HG02610 (cell line): Measurements from ENCODE around the gene PTGDS.
A peak's percentile ranks its signal among the peaks of the same experiment; 100 is the strongest.

Source experiments
- ATAC-seq: cut with Tn5 transposase; IDR thresholded peaks from one replicate; pipeline ENCODE4 v1.9.1; 2021; ENCODE audit warnings: mild to moderate bottlenecking, moderate library complexity; ENCODE audit not compliant: unreplicated experiment

The PTGDS gene

GRCh38 chr9:136977223-136977622, at the start of gene PTGDS:
Gene PTGDS, plus strand, starts transcription at chr9:136977504. Its CDS starts 75 bp downstream, at chr9:136977579.
- no peak for ATAC-seq

- no peak for ATAC-seq
These were observed 48.7 kb upstream of the PTGDS start for GRCh38 chr9:136928591-136928990.

DNA sequence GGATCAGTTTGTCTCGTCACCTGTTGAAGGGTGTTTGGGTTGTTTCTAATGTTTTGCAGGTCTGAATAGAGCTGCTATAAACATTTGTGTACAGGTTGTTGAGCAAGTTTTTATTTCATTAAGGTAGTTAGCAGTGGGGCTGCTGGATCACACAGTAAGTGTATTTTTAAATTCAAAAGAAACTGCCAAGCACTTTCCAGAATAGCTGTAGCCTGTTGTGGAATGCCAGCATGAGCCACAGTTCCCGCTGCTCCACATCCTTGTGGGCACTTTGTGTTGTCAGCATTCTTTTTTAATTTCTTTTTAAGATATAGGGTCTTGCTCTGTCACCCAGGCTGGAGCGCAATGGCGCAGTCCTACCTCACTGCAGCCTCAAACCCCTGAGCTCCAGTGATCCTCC, 47.3 kb upstream of the PTGDS start:
- ATAC-seq, result no peak

GRCh38 chr9:136931611-136932130, 45.6 kb upstream of the PTGDS start:
- ATAC-seq, result no peak

DNA sequence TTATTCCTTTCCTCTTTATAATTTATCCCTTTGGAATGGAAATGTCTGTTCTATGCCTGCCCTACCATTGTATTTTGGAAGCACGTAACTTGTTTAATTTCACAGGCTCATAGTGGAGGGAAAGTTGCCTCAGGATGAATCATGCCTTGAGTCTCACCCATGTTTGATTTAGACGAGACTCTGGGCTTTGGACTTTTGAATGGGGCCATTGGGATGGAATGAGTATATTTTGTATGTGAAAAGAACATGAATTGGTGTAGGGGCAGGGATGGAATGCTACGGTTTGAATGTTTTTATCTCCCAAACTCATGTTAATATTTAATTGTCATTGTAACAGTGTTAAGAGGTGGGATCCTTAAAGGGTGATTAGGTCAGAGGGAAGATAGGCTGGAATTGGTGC, 43.0 kb upstream of the PTGDS start:
- no peak for ATAC-seq

DNA sequence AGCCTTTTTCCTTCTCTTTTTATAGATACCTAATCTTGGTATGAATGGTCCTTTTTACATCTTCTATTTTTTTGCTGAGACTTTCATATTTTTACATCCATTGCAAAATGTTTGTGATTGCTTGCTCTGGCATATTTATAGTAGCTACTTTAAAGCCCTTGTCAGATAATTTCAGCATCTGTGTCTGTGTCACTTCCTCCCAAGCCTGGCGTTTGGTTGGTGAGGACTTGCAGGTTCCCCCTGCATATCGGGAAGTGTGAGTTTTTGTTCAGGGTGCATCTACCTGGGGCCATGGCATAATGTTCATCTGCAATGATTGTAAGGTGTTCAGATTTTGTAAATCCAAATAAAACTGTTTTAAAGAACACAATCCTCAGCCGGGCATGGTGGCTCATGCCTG, 41.7 kb upstream of the PTGDS start:
- no peak for ATAC-seq

DNA sequence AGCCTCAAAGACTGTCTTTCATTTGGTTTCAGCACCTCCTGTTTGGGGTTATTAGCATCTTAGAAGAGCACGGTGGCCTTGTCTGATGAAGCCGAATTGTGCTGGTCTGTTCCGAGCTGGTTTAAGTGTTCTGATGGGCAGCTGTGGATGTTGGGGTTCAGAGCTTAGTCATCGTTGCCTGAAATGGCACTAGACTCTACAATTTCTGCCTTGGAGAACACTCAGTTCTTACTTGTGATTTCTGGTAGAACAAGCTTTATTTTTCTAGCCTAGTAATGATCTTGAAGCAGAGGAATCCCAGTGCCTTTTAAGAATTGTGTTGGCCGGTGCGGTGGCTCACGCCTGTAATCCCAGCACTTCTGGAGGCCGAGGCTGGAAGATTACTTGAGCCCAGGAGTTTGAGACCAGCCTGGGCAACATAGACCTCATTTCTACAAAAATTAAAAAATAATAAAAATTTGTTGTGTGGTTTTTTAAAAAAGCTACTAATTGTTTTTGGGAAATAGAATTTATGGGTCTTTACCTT, 40.6 kb upstream of the PTGDS start:
- no peak for ATAC-seq

GRCh38 chr9:136937186-136938001, 39.9 kb upstream of the PTGDS start:
- no peak for ATAC-seq

GRCh38 chr9:136939431-136939995, 37.8 kb upstream of the PTGDS start:
- no peak for ATAC-seq

GRCh38 chr9:136939996-136940525, 37.2 kb upstream of the PTGDS start:
- no peak for ATAC-seq

GRCh38 chr9:136940526-136941230, 36.6 kb upstream of the PTGDS start:
- no peak for ATAC-seq

DNA sequence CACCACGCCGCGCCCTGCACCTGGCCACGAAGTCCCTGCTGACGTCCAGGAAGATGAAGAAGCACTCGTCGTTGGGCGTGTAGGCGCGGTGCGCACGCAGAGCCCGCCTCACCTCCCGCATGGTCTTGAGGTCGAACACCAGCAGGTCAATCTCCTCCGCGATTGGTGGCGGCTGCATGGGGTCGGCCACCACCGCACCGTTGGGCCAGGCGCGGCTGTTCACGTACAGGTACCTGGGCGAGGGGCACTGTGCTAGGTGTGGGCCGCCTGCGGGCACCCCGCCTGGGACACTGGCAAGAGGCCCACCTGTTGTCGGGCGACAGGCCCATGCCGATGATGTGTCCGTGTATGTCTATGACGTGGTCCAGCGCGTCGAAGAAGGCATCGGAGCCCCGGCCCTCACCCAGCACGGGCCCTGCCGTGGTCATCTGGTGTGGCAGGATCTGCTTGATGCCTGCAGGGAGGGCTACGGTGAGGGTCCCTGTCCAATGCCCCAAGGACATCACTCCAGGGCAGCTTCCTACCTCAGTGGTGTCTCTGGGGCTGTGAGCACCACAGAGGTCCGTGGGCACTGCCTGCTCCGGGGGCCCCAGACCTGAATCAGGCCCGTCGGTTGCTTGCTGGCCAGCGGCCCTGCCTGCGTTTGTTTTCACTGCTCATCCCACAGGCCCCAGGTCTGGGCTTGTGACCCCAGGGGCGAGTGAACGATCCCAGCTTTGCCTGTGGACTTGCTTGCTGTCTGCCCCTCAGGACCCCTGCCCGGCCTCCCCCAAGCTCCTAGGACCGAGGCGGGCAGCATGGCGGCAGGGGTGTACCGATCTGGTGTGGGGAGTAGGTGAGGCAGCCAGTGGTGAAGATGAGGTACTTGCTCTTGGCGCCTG, 35.8 kb upstream of the PTGDS start:
- ATAC-seq, result no peak

- no peak for ATAC-seq
These were observed 35.0 kb upstream of the PTGDS start for GRCh38 chr9:136942112-136942880.

DNA sequence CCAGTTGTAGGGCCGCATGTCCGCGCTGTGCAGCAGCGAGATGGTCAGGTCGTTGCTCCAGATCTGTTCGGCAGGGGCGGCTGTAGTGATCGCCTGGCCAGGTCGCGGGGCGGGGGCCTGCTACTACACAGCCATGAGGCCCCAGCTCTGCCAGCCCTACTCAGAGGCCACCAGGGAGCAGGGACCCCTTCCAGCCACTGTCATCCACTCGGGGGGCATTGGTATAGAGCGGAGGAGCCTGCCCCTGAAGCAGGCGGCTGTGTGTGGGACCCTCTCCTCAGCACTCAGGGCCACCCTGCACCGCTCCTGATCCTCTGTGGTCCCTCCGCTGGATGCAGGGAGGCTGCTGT, 34.4 kb upstream of the PTGDS start:
- ATAC-seq, result no peak

GRCh38 chr9:136943291-136944211, 33.8 kb upstream of the PTGDS start:
- peak; percentile 7 for ATAC-seq

DNA sequence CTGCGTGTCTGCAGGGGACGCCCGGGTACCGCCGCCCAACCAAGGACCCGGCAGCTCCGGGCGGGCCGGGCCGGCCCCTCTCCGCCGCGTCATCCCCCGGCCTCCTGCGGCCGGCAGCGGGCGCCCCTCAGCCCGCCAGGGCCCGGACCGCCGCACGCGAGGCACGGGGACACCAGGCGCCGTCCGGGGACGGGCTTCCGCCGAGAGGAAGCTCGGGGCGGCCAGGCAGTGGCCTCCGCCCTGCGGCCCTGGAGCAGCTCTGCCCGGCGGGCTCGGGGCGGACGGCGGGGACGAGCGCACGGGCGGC, 33.1 kb upstream of the PTGDS start:
- ATAC-seq, result peak; percentile 29

DNA sequence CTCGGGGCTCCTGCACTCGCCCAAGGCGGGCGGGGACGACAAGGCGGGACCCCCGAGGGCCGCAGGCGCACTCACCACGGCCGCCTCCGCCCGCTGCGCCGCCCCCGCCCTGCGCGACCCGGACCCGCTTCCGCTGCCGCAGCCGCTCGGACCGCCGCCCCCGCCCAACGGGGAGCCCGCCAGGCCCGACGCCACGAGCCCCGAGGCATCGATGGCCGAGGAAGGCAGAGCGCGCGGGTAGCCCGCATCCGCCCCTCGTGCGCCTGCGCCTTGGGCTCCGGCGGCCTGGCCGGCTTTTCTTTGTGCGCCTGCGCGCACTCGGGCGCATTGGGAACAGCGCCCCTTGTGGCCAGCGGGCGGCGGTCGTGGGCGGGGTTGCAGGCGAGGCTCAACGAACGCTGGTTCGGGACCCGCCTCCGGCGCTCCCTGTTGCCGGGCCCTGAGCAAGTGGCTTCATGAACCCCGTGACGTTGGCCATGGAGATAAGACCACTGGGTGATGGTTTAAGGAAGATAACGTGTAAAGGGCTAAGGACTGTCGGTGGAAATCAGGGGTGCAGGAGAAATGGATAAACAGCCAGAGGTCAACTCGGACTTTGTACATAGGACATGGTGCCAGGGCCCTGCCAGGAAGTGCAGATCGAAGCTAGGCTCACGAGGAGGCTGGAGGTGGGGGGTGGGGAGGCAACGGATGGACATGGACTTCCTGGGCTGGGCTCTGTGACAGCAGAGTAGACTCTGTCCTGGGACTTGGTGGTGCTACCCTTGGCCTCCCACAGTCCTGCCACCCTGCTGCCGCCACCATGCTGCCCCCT, 32.6 kb upstream of the PTGDS start, which contains the start of the genes C8G and FBXW5:
Gene C8G (plus strand): TSS at position 725 of the 814 bp plus-strand sequence. CDS start 78 bp downstream, at position 803.
Gene FBXW5 (minus strand): TSS at position 220 of the 814 bp plus-strand sequence. CDS start 655 bp downstream, outside the sequence.
- peak; percentile 73 for ATAC-seq
